Keratinocyte (primary cell): ENCODE results near the gene GIT2.

ENCODE experiments used
- EZH2 ChIP-seq: IDR thresholded peaks from one replicate; pipeline ENCODE4 v1.6.1; 2012; ENCODE audit warnings: inconsistent platforms, mild to moderate bottlenecking, low read length, moderate library complexity
- TF ChIP-seq, protein P1 (sequence below), 3 experiments: IDR thresholded peaks in 1 of 3; conservative IDR thresholded peaks in 1 of 3; optimal IDR thresholded peaks in 1 of 3; 2 replicates in 2 of 3; 3 replicates in 1 of 3; pipeline versions ENCODE3 to v1.5.1; 2011; ENCODE audit warnings: low read length in 3 of 3, mild to moderate bottlenecking in 3 of 3, moderate library complexity in 2 of 3, control low read depth in 1 of 3, inconsistent platforms in 1 of 3; ENCODE audit not compliant: insufficient read depth in 2 of 3; ENCODE audit errors: extremely low read depth in 1 of 3

DNA sequence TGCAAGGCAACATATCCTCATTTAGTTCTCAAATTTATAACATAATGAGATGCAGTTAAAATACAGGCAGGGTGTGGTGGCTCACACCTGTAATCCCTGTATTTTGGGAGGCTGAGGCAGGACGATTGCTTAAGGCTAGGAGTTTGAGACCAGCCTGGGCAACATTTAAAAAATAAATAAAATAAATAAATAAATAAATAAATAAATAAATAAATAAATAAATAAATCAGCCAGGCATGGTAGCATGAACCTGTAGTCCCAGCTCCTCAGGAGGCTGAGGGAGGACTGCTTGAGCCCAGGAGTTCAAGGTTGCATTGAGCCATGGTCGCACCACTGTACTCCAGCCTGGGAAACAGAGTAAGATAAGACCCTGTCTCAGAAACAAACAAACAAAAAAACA is 56.7 kb downstream of the GIT2 start:
- TF ChIP-seq, protein P1, sequence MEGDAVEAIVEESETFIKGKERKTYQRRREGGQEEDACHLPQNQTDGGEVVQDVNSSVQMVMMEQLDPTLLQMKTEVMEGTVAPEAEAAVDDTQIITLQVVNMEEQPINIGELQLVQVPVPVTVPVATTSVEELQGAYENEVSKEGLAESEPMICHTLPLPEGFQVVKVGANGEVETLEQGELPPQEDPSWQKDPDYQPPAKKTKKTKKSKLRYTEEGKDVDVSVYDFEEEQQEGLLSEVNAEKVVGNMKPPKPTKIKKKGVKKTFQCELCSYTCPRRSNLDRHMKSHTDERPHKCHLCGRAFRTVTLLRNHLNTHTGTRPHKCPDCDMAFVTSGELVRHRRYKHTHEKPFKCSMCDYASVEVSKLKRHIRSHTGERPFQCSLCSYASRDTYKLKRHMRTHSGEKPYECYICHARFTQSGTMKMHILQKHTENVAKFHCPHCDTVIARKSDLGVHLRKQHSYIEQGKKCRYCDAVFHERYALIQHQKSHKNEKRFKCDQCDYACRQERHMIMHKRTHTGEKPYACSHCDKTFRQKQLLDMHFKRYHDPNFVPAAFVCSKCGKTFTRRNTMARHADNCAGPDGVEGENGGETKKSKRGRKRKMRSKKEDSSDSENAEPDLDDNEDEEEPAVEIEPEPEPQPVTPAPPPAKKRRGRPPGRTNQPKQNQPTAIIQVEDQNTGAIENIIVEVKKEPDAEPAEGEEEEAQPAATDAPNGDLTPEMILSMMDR (optimal IDR thresholded peaks at IDR 0.05 in 1 of 3, IDR thresholded peaks at IDR 0.05 in 1 of 3, conservative IDR thresholded peaks at IDR 0.05 in 1 of 3; ENCODE audit: extremely low read depth in 1 of 3, insufficient read depth in 2 of 3, low read length in 3 of 3), result no peak
- no peak for TF ChIP-seq EZH2
